22Rv1 (cell line): ENCODE data around the gene AJM1.
"Not testable (repeated sequence)": the region's sequence is repeated elsewhere in the genome, so short reads cannot be mapped to it uniquely, and the experiment has no call there.

Experiments
- H3K27ac ChIP-seq: fragments of 450-650 bp; 2 replicates; pipeline ENCODE4 v1.5.1; 2017
- CTCF ChIP-seq: fragments of 450-650 bp; IDR thresholded peaks from 2 replicates; pipeline ENCODE4 v1.5.1; 2017; ENCODE audit warnings: mild to moderate bottlenecking
- ZFX ChIP-seq: fragments of 450-650 bp; IDR thresholded peaks from 2 replicates; pipeline ENCODE4 v1.6.1; 2017; ENCODE audit warnings: antibody characterized with exemption, borderline replicate concordance

The AJM1 gene

GRCh38 chr9:136867480-136867879, 25.2 kb downstream of the AJM1 start:
- no peak for TF ChIP-seq CTCF
- no peak for TF ChIP-seq ZFX
- no peak overlapping the region for H3K27ac ChIP-seq

- TF ChIP-seq CTCF (no peak), ZFX (no peak)
- H3K27ac ChIP-seq: no peak overlapping the region
Observed at GRCh38 chr9:136867917-136868316, 25.6 kb downstream of the AJM1 start.

GRCh38 chr9:136868644-136869043, 26.4 kb downstream of the AJM1 start:
- TF ChIP-seq CTCF (no peak), ZFX (no peak)
- H3K27ac ChIP-seq: no peak overlapping the region

GRCh38 chr9:136869611-136870010, 27.3 kb downstream of the AJM1 start:
- H3K27ac ChIP-seq: not testable (repeated sequence)

GRCh38 chr9:136875155-136875554, 32.9 kb downstream of the AJM1 start:
- no peak for TF ChIP-seq CTCF
- TF ChIP-seq ZFX: no peak
- no peak overlapping the region for H3K27ac ChIP-seq

GRCh38 chr9:136876476-136876875, 34.2 kb downstream of the AJM1 start:
- TF ChIP-seq CTCF (no peak), ZFX (no peak)

GRCh38 chr9:136880651-136881050, 38.4 kb downstream of the AJM1 start:
- H3K27ac ChIP-seq: no peak overlapping the region
- TF ChIP-seq CTCF (no peak), ZFX (no peak)

More at GRCh38 chr9:136876476-136876875, 34.2 kb downstream of the AJM1 start:
- no peak overlapping the region for H3K27ac ChIP-seq

- no peak overlapping the region for H3K27ac ChIP-seq
- TF ChIP-seq CTCF (no peak), ZFX (no peak)
Observed at GRCh38 chr9:136881691-136882108, 39.4 kb downstream of the AJM1 start.
